Neural progenitor cell (in vitro differentiated cells): ENCODE results near the gene PTPRT.

Source experiments
- CTCF ChIP-seq: fragments of 200-600 bp; sonication (generic); IDR thresholded peaks from 2 replicates; pipeline ENCODE4 v1.5.1; 2017; ENCODE audit warnings: antibody characterized with exemption, mild to moderate bottlenecking
- EZH2 ChIP-seq: fragments of 200-600 bp; sonication (generic); IDR thresholded peaks from 2 replicates; pipeline ENCODE4 v1.6.1; 2017; ENCODE audit warnings: antibody characterized with exemption, mild to moderate bottlenecking, moderate library complexity

- no peak for TF ChIP-seq CTCF
- no peak for TF ChIP-seq EZH2
Observed at GRCh38 chr20:42067174-42067573, 1122.5 kb downstream of the PTPRT start.
